ENCODE measurements around the gene WASF2. TPM values are rescaled to one million over a fixed set of nuclear protein-coding genes. Genes with fewer than 3 reads are reported as not detected.

The WASF2 gene
- total RNA-seq, 1 experiment from 2014 or later, result 65.9 TPM

DNA sequence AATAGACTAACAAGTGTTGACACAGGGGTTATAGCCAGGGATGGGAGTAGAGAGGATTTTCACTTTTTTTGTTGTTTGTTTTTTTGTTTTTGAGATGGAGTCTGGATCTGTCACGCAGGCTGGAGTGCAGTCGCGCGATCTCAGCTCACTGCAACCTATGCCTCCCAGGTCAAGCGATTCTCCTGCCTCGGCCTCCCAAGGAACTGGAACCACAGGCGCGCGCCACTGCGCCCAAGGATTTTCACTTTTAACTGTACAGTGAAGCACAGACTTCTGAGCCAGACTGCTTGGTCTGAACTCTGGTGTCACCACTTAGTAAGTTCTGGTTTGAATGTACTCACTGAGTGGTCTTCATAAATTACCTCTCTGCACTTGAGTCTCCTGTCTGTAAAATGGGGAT lies 40.2 kb upstream of the WASF2 start:
- no peak overlapping the region for H2BK120ac ChIP-seq (ENCODE audit: low read depth, low read length, poor library complexity, severe bottlenecking)
- H4K20me1 ChIP-seq (ENCODE audit: control insufficient read depth, insufficient read depth, insufficient read length), result no peaks in the 10 kb centered on the region
- H3K18ac ChIP-seq (ENCODE audit: insufficient read length, low read depth, low read length), result no peak overlapping the region
- no peak overlapping the region for H2AK5ac ChIP-seq (ENCODE audit: insufficient read length, low read length)
- no peaks in the 10 kb centered on the region for H3K9me3 ChIP-seq (ENCODE audit: control insufficient read depth, low read depth, low read length)
- Mint-ChIP-seq H3K36me3 (ENCODE audit: insufficient read depth in 1 of 3, low read depth in 3 of 3) (peaks cover 11 to 17% (median 16%) of the 10 kb centered on the region in 3 experiments), H3K9me3 (no peaks in the 10 kb centered on the region; a peak in 1 of 5 replicates), H3K27me3 (ENCODE audit: low read depth) (peaks cover 6% of the 10 kb centered on the region; the same call in 1 of the 2 replicates), H3K4me3 (no peak overlapping the region), H3K4me1 (peaks cover 40 to 60% of the 10 kb centered on the region in 2 experiments), H3K27ac (0 out of 7 replicates have a peak overlapping the region, but pooled peaks of 1 of the 3 experiments have one; percentile 47)
- no peak overlapping the region for H2BK12ac ChIP-seq (ENCODE audit: insufficient read length, low read depth, low read length)
- no peaks in the 10 kb centered on the region for H3K79me2 ChIP-seq (ENCODE audit: insufficient read depth, low read length)
- H2BK5ac ChIP-seq (ENCODE audit: insufficient read length, low read length), result no peak overlapping the region
- no peak overlapping the region for H4K5ac ChIP-seq (ENCODE audit: insufficient read length, low read depth, low read length)
- no peak overlapping the region for H3T11ph ChIP-seq (ENCODE audit: low read length)
- WGBS (ENCODE audit: extremely low coverage, insufficient read length, low lambda C conversion rate), result no CpG with 5 or more reads among the region's 10 CpGs
- H3K4me1 ChIP-seq (ENCODE audit: insufficient read depth, low read length), result peaks cover 8% of the 10 kb centered on the region
- H2BK20ac ChIP-seq (ENCODE audit: low read depth, low read length, poor library complexity, severe bottlenecking), result no peak overlapping the region
- H4K8ac ChIP-seq (replicated peaks; ENCODE audit: insufficient read length, low read depth, low read length), result no peak overlapping the region
- no peak overlapping the region for H3K23ac ChIP-seq (ENCODE audit: insufficient read length, low read depth, low read length)
- H4K91ac ChIP-seq (ENCODE audit: insufficient read length, low read depth, low read length), result no peak overlapping the region
- no peak for DNase-seq
- H3K9ac ChIP-seq (ENCODE audit: extremely low read depth, insufficient read length, low read length), result no peak overlapping the region
- no peak overlapping the region for H2AFZ ChIP-seq (ENCODE audit: low read length)
- no peak overlapping the region for H3K14ac ChIP-seq (ENCODE audit: insufficient read depth, low read length)
- H3K23me2 ChIP-seq (ENCODE audit: insufficient read length, low read depth, low read length, poor library complexity, severe bottlenecking), result peaks cover 9% of the 10 kb centered on the region
- TF ChIP-seq, protein P1, sequence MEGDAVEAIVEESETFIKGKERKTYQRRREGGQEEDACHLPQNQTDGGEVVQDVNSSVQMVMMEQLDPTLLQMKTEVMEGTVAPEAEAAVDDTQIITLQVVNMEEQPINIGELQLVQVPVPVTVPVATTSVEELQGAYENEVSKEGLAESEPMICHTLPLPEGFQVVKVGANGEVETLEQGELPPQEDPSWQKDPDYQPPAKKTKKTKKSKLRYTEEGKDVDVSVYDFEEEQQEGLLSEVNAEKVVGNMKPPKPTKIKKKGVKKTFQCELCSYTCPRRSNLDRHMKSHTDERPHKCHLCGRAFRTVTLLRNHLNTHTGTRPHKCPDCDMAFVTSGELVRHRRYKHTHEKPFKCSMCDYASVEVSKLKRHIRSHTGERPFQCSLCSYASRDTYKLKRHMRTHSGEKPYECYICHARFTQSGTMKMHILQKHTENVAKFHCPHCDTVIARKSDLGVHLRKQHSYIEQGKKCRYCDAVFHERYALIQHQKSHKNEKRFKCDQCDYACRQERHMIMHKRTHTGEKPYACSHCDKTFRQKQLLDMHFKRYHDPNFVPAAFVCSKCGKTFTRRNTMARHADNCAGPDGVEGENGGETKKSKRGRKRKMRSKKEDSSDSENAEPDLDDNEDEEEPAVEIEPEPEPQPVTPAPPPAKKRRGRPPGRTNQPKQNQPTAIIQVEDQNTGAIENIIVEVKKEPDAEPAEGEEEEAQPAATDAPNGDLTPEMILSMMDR (conservative IDR thresholded peaks at IDR 0.05), result no peak
- H2BK15ac ChIP-seq (ENCODE audit: low read depth, low read length), result no peak overlapping the region
- H3K79me1 ChIP-seq (ENCODE audit: insufficient read depth, low read depth, low read length, poor library complexity, severe bottlenecking), result no peaks in the 10 kb centered on the region
- no peak overlapping the region for H3K4me2 ChIP-seq (ENCODE audit: insufficient read depth, insufficient read length, low read length)
- no peak overlapping the region for H3K56ac ChIP-seq (ENCODE audit: insufficient read length, low read depth, low read length)
- H3K27ac ChIP-seq (ENCODE audit: insufficient read length, low read depth, low read length), result no peak overlapping the region
- no peaks in the 10 kb centered on the region for H3K27me3 ChIP-seq (ENCODE audit: insufficient read depth, low read length)
- H3K4ac ChIP-seq (ENCODE audit: low read depth, low read length), result no peak overlapping the region
